Measurements from ENCODE around the gene PTPRJ. TPM values are rescaled to one million over a fixed set of nuclear protein-coding genes. Genes with fewer than 3 reads are reported as not detected.

Gene PTPRJ
- total and polyA plus RNA-seq, 4 donors = 4.1 to 24.7 (median 14.6) TPM

- Histone ChIP-seq H3K4me3 (ENCODE audit: low read depth in 1 of 3, low read length in 3 of 3) (no peak overlapping the region), H3K36me3 (ENCODE audit: control insufficient read depth in 4 of 4, insufficient read depth in 3 of 4, low read depth in 1 of 4, low read length in 3 of 4) (no peaks in the 10 kb centered on the region), H3K9ac (ENCODE audit: low read depth in 1 of 2, low read length in 2 of 2) (no peak overlapping the region), H3K4me1 (ENCODE audit: control insufficient read depth in 4 of 4, insufficient read depth in 4 of 4, low read length in 3 of 4) (peaks cover 25 to 87% (median 67%) of the 10 kb centered on the region in 4 donors), H3K27me3 (ENCODE audit: control insufficient read depth in 4 of 4, insufficient read depth in 4 of 4, low read length in 3 of 4) (no peaks in the 10 kb centered on the region), H3K9me3 (ENCODE audit: control insufficient read depth in 4 of 4, low read length in 3 of 4) (no peaks in the 10 kb centered on the region), H3K27ac (ENCODE audit: low read depth in 1 of 2, low read length in 2 of 2) (peak overlapping the region in 1 of 2 donors; percentile 47)
- peak; percentile 16 for TF ChIP-seq REST (IDR thresholded peaks at IDR 0.05)
- no peak for TF ChIP-seq ZBTB33 (IDR thresholded peaks at IDR 0.05)
- 62% methylated on average over 6 of the region's 6 CpGs for WGBS
- no peak for DNase-seq (ENCODE audit: low spot score)
Measured at GRCh38 chr11:48098024-48098423, 117.7 kb downstream of the PTPRJ start.

- peak overlapping the region in 2 of 3 donors; percentile 19 to 37 for H3K4me3 ChIP-seq (ENCODE audit: low read depth in 1 of 3, low read length in 3 of 3)
- H3K36me3 ChIP-seq (ENCODE audit: control insufficient read depth in 4 of 4, insufficient read depth in 3 of 4, low read depth in 1 of 4, low read length in 3 of 4) = no peaks in the 10 kb centered on the region
- WGBS = 61% methylated on average over 6 of the region's 6 CpGs
- H3K4me1 ChIP-seq (ENCODE audit: control insufficient read depth in 4 of 4, insufficient read depth in 4 of 4, low read length in 3 of 4) = peaks cover 28 to 91% (median 69%) of the 10 kb centered on the region in 4 donors
- no peak for TF ChIP-seq FOXA1 (IDR thresholded peaks at IDR 0.05)
- H3K27me3 ChIP-seq (ENCODE audit: control insufficient read depth in 4 of 4, insufficient read depth in 4 of 4, low read length in 3 of 4) = no peaks in the 10 kb centered on the region
- peak overlapping the region; percentile 54 to 66 for H3K27ac ChIP-seq (ENCODE audit: low read depth in 1 of 2, low read length in 2 of 2)
- no peak for DNase-seq (ENCODE audit: low spot score)
- H3K9me3 ChIP-seq (ENCODE audit: control insufficient read depth in 4 of 4, low read length in 3 of 4) = no peaks in the 10 kb centered on the region
- peak overlapping the region; percentile 50 to 54 for H3K9ac ChIP-seq (ENCODE audit: low read depth in 1 of 2, low read length in 2 of 2)
Measured at GRCh38 chr11:48099916-48100446, 119.6 kb downstream of the PTPRJ start.

- H3K27ac ChIP-seq (ENCODE audit: low read depth in 1 of 2, low read length in 2 of 2) = peak overlapping the region; percentile 75 to 82
- DNase-seq (ENCODE audit: low spot score) = no peak
- no peaks in the 10 kb centered on the region for H3K36me3 ChIP-seq (ENCODE audit: control insufficient read depth in 4 of 4, insufficient read depth in 3 of 4, low read depth in 1 of 4, low read length in 3 of 4)
- no peaks in the 10 kb centered on the region for H3K9me3 ChIP-seq (ENCODE audit: control insufficient read depth in 4 of 4, low read length in 3 of 4)
- H3K4me3 ChIP-seq (ENCODE audit: low read depth in 1 of 3, low read length in 3 of 3) = peak overlapping the region; percentile 6 to 61 (median 46)
- no peaks in the 10 kb centered on the region for H3K27me3 ChIP-seq (ENCODE audit: control insufficient read depth in 4 of 4, insufficient read depth in 4 of 4, low read length in 3 of 4)
- 30% methylated on average over 11 of the region's 11 CpGs for WGBS
- H3K4me1 ChIP-seq (ENCODE audit: control insufficient read depth in 4 of 4, insufficient read depth in 4 of 4, low read length in 3 of 4) = peaks cover 23 to 91% (median 70%) of the 10 kb centered on the region in 4 donors
- H3K9ac ChIP-seq (ENCODE audit: low read depth in 1 of 2, low read length in 2 of 2) = peak overlapping the region; percentile 79 to 84
- no peak for TF ChIP-seq YY1 (IDR thresholded peaks at IDR 0.05)
- no peak for TF ChIP-seq FOXA2 (IDR thresholded peaks at IDR 0.05)
- no peak for TF ChIP-seq SP1 (IDR thresholded peaks at IDR 0.05)
- TF ChIP-seq ZBTB33 (IDR thresholded peaks at IDR 0.05) = no peak
- TF ChIP-seq REST (IDR thresholded peaks at IDR 0.05) = no peak
- TF ChIP-seq RXRA (IDR thresholded peaks at IDR 0.05) = no peak
- no peak for TF ChIP-seq GABPA (IDR thresholded peaks at IDR 0.05 in 1 of 2, conservative IDR thresholded peaks at IDR 0.05 in 1 of 2)
- no peak for TF ChIP-seq HNF4G (IDR thresholded peaks at IDR 0.05)
- TF ChIP-seq RAD21 (IDR thresholded peaks at IDR 0.05) = no peak
- TF ChIP-seq MAX (IDR thresholded peaks at IDR 0.05) = no peak
- no peak for TF ChIP-seq HNF4A (conservative IDR thresholded peaks at IDR 0.05)
Measured at GRCh38 chr11:48101044-48101733, 120.8 kb downstream of the PTPRJ start.

Data from liver (tissue), 9 donors.